NCI-H1436 (cell line): ENCODE measurements around the gene TMPRSS4.

Experiments
- DNase-seq: peaks from one replicate; lab custom pipeline; 2025; lab: John Stamatoyannopoulos, UW

TMPRSS4 gene

GRCh38 chr11:118105657-118106305 lies 28.9 kb downstream of the TMPRSS4 start:
- no peak for DNase-seq

GRCh38 chr11:118106789-118107335 lies 30.0 kb downstream of the TMPRSS4 start:
- DNase-seq = no peak

- no peak for DNase-seq
Measured at GRCh38 chr11:118108513-118108912, 31.6 kb downstream of the TMPRSS4 start.

GRCh38 chr11:118109231-118109630 lies 32.4 kb downstream of the TMPRSS4 start:
- no peak for DNase-seq

GRCh38 chr11:118111019-118111743 lies 34.3 kb downstream of the TMPRSS4 start:
- no peak for DNase-seq

- DNase-seq = no peak
Measured at GRCh38 chr11:118111744-118112035, 34.8 kb downstream of the TMPRSS4 start.

GRCh38 chr11:118112711-118113430 lies 36.0 kb downstream of the TMPRSS4 start:
- no peak for DNase-seq

- DNase-seq = no peak
Measured at GRCh38 chr11:118114266-118114665, 37.4 kb downstream of the TMPRSS4 start.

GRCh38 chr11:118115048-118115447 lies 38.2 kb downstream of the TMPRSS4 start:
- DNase-seq = no peak

- DNase-seq = no peak
Measured at GRCh38 chr11:118117790-118118601, 41.1 kb downstream of the TMPRSS4 start.

- no peak for DNase-seq
Measured at GRCh38 chr11:118120793-118121192, 43.9 kb downstream of the TMPRSS4 start.

- peak; percentile 39 for DNase-seq
Measured at GRCh38 chr11:118124929-118125535, 48.2 kb downstream of the TMPRSS4 start.

GRCh38 chr11:118126082-118126838 lies 49.4 kb downstream of the TMPRSS4 start:
- no peak for DNase-seq

- DNase-seq = no peak
Measured at GRCh38 chr11:118128310-118128709, 51.4 kb downstream of the TMPRSS4 start.

GRCh38 chr11:118128721-118129470 lies 52.0 kb downstream of the TMPRSS4 start:
- no peak for DNase-seq

- DNase-seq = no peak
Measured at GRCh38 chr11:118129471-118130172, 52.7 kb downstream of the TMPRSS4 start.

GRCh38 chr11:118132385-118133151 lies 55.7 kb downstream of the TMPRSS4 start:
- DNase-seq = no peak

GRCh38 chr11:118133816-118134215 lies 56.9 kb downstream of the TMPRSS4 start:
- no peak for DNase-seq
